ENCODE data around the gene TPI1. TPM values are rescaled to one million over a fixed set of nuclear protein-coding genes. Genes with fewer than 3 reads are reported as not detected.

TPI1 gene
- total RNA-seq, 1 donor from 2014 or later = 722 TPM

DNA sequence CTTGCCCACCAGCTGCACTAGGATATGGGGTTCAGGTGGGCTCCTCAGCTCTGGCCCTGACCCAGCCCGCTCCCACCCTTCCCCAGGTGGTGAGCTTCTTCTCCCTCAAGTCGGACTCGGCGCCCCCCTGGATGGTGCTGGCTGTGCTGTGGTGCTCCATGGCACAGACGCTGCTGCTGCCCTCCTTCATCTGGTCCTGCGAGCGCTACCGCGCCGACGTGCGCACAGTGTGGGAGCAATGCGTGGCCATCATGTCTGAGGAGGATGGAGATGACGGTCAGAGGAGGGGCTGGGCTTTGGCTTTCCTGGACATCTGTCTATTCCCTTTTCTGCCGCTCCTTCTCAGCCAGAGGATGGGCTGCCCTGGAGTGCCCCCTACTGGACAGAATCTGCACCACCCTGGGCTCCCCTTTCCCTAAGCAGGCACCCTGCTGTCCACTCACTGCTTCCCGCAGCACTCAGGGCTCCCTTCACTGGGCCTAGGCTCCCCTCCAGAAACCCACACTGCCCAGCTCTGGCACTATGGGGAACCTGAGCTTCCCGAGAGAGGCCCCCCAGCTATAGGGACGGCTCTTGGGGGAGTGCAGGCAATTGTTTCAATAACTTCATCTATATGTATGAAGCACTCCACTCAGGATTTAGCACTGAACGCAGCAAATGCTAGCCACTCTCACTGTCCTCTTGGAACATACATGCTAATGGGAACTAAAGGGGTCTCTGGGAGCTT is 41.8 kb upstream of the TPI1 start:
- Histone ChIP-seq H3K27ac (ENCODE audit: low read depth, low read length) (no peak overlapping the region), H3K4me3 (ENCODE audit: insufficient read depth, low read depth, low read length) (no peak overlapping the region), H3K79me2 (ENCODE audit: insufficient read depth, low read length) (peaks cover 26% of the 10 kb centered on the region), H4K20me1 (ENCODE audit: insufficient read depth, low read length) (peaks cover 6% of the 10 kb centered on the region), H2AFZ (ENCODE audit: low read depth, low read length) (peak overlapping the region; percentile 60), H3K4me2 (ENCODE audit: low read length) (peak overlapping the region; percentile 74), H3K27me3 (ENCODE audit: insufficient read depth, low read length) (no peaks in the 10 kb centered on the region), H3K9ac (ENCODE audit: low read length) (no peak overlapping the region), H3K4me1 (ENCODE audit: insufficient read depth, low read length) (peaks cover 28% of the 10 kb centered on the region), H3K9me3 (ENCODE audit: insufficient read depth, low read depth, low read length) (no peaks in the 10 kb centered on the region), H3K36me3 (ENCODE audit: insufficient read depth, low read length) (no peaks in the 10 kb centered on the region)
- Mint-ChIP-seq H3K4me1 (ENCODE audit: low read depth, unreplicated experiment) (peaks cover 28% of the 10 kb centered on the region), H3K36me3 (ENCODE audit: low read depth, unreplicated experiment) (peaks cover 4% of the 10 kb centered on the region), H3K27ac (ENCODE audit: unreplicated experiment) (no peak overlapping the region), H3K27me3 (ENCODE audit: low read depth, unreplicated experiment) (no peaks in the 10 kb centered on the region), H3K9me3 (ENCODE audit: unreplicated experiment) (no peaks in the 10 kb centered on the region), H3K4me3 (ENCODE audit: unreplicated experiment) (peak overlapping the region; percentile 70)
- no peak for TF ChIP-seq EZH2 (IDR thresholded peaks at IDR 0.05; ENCODE audit: insufficient read depth, low read length)
- TF ChIP-seq, protein P1, sequence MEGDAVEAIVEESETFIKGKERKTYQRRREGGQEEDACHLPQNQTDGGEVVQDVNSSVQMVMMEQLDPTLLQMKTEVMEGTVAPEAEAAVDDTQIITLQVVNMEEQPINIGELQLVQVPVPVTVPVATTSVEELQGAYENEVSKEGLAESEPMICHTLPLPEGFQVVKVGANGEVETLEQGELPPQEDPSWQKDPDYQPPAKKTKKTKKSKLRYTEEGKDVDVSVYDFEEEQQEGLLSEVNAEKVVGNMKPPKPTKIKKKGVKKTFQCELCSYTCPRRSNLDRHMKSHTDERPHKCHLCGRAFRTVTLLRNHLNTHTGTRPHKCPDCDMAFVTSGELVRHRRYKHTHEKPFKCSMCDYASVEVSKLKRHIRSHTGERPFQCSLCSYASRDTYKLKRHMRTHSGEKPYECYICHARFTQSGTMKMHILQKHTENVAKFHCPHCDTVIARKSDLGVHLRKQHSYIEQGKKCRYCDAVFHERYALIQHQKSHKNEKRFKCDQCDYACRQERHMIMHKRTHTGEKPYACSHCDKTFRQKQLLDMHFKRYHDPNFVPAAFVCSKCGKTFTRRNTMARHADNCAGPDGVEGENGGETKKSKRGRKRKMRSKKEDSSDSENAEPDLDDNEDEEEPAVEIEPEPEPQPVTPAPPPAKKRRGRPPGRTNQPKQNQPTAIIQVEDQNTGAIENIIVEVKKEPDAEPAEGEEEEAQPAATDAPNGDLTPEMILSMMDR (IDR thresholded peaks at IDR 0.05; ENCODE audit: insufficient read depth, low read depth, low read length) = peak; percentile 84
- peak; percentile 72 for FAIRE-seq
- peak; percentile 60 for DNase-seq (ENCODE audit: low read depth)

DNA sequence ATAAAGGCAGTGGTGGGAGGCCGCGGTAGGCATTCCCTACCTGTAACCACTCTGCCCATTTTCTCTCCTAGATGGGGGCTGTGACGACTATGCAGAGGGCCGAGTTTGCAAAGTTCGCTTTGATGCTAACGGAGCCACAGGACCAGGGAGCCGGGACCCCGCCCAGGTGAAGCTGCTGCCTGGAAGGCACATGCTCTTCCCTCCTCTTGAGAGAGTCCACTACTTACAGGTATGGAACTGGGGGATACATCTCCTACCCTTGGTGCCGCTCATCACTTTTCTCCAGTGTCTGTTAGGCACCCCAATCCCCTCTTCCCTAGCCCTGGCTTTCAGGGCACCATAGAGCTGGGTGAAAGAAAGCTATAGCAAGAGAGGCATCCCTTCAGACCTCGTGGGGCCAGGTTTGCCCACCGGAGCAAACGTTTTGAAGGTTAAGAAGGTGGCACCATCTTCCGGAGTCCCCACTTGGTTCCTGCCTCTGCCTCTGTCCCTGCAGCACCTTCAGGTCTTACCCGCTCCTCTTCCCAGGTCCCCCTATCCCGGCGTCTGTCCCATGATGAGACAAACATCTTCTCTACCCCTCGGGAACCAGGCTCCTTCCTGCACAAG is 41.1 kb upstream of the TPI1 start:
- no peaks in the 10 kb centered on the region for H3K9me3 ChIP-seq (ENCODE audit: insufficient read depth, low read depth, low read length)
- no peak overlapping the region for H2AFZ ChIP-seq (ENCODE audit: low read depth, low read length)
- no peaks in the 10 kb centered on the region for H3K9me3 Mint-ChIP-seq (ENCODE audit: unreplicated experiment)
- TF ChIP-seq EZH2 (IDR thresholded peaks at IDR 0.05; ENCODE audit: insufficient read depth, low read length) = no peak
- TF ChIP-seq, protein P1 (IDR thresholded peaks at IDR 0.05; ENCODE audit: insufficient read depth, low read depth, low read length) = no peak
- H3K27me3 Mint-ChIP-seq (ENCODE audit: low read depth, unreplicated experiment) = no peaks in the 10 kb centered on the region
- H3K4me3 Mint-ChIP-seq (ENCODE audit: unreplicated experiment) = peak overlapping the region; percentile 57
- no peak overlapping the region for H3K27ac Mint-ChIP-seq (ENCODE audit: unreplicated experiment)
- peaks cover 6% of the 10 kb centered on the region for H3K36me3 Mint-ChIP-seq (ENCODE audit: low read depth, unreplicated experiment)
- no peaks in the 10 kb centered on the region for H3K27me3 ChIP-seq (ENCODE audit: insufficient read depth, low read length)
- no peak overlapping the region for H3K27ac ChIP-seq (ENCODE audit: low read depth, low read length)
- DNase-seq (ENCODE audit: low read depth) (no peak), FAIRE-seq (no peak)
- no peak overlapping the region for H3K9ac ChIP-seq (ENCODE audit: low read length)
- no peak overlapping the region for H3K4me2 ChIP-seq (ENCODE audit: low read length)
- no peak overlapping the region for H3K4me3 ChIP-seq (ENCODE audit: insufficient read depth, low read depth, low read length)
- H3K4me1 Mint-ChIP-seq (ENCODE audit: low read depth, unreplicated experiment) = peaks cover 22% of the 10 kb centered on the region
- H3K36me3 ChIP-seq (ENCODE audit: insufficient read depth, low read length) = peaks cover 2% of the 10 kb centered on the region
- H4K20me1 ChIP-seq (ENCODE audit: insufficient read depth, low read length) = peaks cover 6% of the 10 kb centered on the region
- H3K4me1 ChIP-seq (ENCODE audit: insufficient read depth, low read length) = peaks cover 25% of the 10 kb centered on the region
- peaks cover 29% of the 10 kb centered on the region for H3K79me2 ChIP-seq (ENCODE audit: insufficient read depth, low read length)

Data from astrocyte (in vitro differentiated cells and primary cell).